NCI-H128 (cell line): ENCODE results near the gene PRPF18.

Experiments used
- DNase-seq: peaks from one replicate; lab custom pipeline; 2025; ENCODE audit not compliant: unreplicated experiment; lab: John Stamatoyannopoulos, UW

The PRPF18 gene

DNA sequence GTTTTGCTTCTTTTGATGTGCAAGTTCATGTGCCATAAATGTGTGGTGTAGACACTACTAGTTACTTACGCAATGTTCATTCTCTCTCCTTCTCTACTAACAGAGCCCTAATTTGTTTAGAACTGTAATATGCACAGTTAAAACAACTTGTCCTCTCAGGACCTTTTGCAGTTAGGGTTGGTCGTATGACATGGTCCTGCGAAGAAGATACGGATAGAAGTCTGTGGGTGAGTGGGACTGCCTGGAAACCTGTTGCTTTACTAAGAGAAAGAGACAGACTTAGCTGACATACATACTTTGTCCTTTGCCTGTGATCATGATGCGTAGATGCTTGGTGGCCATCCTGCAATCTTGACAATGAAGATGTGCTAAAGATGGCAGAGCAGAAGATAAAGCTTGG is 51.1 kb downstream of the PRPF18 start:
- DNase-seq, result no peak

GRCh38 chr10:13642293-13642692 is 55.5 kb downstream of the PRPF18 start:
- DNase-seq, result no peak

DNA sequence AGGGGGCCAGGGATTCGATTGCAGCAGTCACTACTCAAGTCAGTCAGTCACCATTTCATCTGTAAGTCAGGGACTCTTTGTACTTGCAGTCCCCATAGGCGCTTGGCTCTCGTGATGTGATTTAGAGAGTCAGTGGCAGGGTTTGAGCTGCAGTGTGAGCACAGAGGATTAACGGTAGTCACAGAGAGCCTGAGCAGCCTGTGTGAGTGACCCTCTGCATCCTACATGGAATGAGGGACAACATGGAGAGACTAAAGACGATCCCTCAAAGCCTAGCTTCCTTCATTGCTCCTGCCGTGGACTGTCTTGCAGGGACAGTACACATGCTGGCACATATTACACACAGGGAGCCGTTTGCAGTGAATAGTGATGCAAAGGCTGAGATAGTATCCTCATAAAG is 56.3 kb downstream of the PRPF18 start:
- DNase-seq, result no peak

GRCh38 chr10:13644866-13645265 is 58.1 kb downstream of the PRPF18 start:
- DNase-seq, result no peak

- DNase-seq, result no peak
Observed at GRCh38 chr10:13648425-13648824, 61.7 kb downstream of the PRPF18 start.

DNA sequence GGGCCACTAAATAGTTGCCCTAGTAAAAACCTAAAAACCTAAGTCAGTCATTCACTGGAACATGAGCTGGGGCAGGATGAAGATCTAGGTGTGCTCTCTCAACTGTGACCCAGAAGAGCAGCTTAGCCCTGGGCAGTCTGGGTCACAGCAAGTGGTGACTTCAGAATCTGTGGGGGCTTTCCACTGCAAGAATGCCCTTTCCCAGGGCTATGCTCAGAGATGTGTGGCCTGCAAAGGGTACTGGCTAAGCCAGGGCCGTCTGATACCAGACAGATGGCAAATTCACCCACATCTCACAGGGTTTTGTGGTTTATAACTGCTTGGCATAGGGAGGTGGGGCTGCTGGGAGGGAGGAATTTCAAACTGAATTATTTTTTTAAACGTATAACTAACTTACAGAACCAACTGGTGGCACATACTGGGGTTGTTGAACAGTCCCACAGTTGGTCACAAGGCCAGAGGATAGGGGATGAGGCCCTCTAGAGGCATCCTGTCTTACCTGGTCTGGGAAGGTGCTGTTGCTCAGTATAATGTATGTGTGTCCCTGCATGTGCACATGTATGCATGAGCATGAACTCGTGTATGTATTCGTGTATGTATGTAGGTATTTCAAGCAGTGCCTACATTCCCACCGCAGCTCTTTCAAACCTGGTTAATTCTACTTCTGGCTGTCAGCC is 63.2 kb downstream of the PRPF18 start:
- DNase-seq, result no peak

DNA sequence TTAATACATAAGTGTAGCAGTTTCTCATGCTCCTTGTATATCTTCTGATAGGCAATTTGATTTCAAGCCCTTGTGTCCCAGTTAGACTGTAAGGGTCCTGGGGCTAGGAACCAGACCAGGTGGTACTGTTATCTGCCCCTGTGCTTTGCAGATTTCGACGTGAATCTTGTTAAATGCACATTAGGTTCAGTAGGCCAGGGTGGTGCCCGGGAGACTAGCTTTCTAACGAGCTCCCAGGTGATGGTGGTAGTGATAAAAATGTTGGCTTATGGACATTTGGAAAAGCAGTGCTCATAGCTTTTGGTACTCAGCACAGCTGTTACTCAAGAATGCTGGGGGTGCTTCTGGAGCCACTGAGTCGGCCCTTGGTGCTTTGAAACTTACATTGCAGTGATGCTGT is 64.2 kb downstream of the PRPF18 start:
- DNase-seq, result no peak

DNA sequence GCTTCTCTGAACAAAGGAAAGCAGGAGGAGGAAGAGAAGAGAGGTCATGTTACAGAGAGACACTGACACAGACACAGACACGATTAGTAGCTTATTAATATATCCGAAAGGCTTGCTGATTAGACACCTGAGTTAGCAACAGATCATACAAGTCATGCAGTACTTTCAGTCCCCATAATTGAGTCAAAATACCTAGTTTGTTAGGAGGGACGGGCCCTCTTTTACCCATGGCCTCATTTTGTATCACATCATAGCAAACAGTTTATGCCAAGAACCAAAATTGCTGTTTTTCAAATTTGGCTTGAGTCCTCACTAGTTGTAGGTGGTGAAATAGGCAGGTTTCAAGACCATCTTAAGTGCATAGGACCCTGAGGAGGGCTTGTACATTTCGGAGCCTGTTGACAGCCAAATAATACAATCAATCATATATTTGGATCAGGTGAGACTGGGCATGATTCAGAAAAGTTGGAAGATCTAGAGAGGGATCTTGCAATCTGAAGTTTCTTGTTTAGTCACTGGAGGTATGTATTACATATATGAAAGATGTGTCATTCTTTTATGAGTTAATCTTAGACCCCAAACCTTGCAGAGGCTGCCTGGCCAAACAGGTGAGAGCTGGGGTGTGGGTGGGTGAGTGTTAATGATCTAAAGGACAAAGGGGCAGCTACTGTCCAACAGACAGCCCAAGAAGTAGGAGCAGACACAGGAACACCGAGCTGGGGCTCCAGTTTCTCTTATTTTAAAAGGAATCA is 65.4 kb downstream of the PRPF18 start:
- no peak for DNase-seq

GRCh38 chr10:13652860-13653259 is 66.1 kb downstream of the PRPF18 start:
- DNase-seq, result no peak

DNA sequence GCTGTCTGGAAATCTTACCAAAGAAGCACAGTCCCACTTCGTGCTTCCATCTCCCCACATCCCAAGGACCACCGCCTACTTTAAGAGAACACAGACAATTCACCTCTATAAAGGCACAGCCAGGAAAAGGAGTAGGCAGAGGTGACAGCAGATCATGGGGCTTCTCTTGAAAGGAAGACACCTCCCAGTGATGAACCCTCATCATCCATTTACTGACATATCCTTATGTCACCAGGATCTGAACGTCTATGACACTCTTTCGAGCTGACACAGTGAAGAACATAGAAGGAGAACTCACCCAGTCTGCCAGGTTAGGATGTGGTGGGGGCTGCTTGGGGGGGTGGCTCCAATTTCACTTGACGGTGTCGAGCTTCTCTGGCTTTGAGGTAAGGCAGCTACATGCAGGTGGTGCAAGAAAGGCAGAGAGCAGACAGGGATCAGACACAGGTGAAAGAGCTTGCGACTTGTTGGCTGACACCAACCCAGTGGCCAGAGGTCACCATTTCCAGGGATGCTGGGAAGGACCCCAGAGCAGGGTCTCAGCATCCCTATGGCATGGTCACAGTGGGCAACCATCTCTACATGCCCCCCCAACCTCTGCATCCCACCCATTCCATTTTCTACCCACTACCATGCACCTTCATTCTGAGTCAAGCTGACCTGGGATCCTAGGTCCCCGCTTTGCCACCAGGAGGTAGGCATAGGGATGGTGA is 67.5 kb downstream of the PRPF18 start:
- no peak for DNase-seq

- DNase-seq, result no peak
Observed at GRCh38 chr10:13654846-13655245, 68.1 kb downstream of the PRPF18 start.

DNA sequence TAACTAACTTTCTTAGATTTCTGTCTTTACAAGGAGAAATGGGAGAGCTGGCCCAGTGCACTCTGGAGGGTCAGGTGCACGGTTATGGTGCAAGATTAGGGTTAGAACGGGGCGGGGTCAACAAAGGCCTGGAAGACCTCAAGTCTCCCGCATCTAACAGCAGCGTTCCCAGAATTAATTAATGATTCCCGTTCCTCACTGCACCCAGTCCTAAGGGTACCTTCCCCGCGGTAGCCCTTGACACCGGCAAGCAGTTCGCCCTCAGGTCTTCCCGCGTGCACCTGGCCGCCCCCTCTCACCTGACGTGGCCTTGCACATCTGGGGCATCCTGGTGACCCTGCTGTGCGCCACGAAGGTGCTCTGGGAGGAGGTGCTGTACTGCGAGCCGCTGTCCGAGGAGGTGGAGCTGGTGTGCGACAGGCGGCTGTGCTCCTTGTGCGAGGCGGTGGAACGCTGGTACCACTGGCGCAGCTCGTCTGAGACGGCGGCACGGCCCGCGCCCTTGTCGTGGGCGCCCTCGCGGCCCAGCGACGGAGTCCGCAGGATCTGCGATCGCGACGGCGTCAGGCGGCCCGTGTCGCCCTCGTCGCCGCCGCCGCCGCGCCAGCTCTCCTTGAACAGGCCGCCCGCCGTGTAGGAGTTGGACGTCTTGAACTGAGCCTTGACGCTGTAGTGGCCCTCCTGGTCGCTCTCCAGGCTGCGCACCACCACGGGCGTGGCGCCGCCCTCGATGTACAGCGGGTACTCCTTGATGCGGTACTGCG is 69.8 kb downstream of the PRPF18 start:
- no peak for DNase-seq

GRCh38 chr10:13657101-13657680 is 70.4 kb downstream of the PRPF18 start:
- no peak for DNase-seq

DNA sequence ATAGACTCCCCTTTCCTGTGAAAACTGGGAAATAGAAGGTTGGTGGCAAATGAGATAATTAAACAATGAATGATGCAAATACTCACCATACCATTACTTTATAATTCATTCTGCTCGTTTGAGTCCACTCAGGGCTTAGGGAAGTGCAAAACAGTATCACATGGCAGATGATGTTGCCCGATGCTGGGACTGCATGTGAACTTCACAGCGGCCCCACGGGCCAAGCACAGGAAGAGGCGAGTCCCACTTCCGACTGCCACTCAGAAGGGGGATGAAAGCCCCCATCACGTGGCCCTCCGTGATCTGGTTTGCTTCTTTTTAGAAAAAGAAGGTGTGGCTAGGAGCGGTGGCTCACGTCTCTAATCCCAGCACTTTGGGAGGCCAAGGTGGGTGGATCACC is 71.5 kb downstream of the PRPF18 start:
- DNase-seq, result no peak

DNA sequence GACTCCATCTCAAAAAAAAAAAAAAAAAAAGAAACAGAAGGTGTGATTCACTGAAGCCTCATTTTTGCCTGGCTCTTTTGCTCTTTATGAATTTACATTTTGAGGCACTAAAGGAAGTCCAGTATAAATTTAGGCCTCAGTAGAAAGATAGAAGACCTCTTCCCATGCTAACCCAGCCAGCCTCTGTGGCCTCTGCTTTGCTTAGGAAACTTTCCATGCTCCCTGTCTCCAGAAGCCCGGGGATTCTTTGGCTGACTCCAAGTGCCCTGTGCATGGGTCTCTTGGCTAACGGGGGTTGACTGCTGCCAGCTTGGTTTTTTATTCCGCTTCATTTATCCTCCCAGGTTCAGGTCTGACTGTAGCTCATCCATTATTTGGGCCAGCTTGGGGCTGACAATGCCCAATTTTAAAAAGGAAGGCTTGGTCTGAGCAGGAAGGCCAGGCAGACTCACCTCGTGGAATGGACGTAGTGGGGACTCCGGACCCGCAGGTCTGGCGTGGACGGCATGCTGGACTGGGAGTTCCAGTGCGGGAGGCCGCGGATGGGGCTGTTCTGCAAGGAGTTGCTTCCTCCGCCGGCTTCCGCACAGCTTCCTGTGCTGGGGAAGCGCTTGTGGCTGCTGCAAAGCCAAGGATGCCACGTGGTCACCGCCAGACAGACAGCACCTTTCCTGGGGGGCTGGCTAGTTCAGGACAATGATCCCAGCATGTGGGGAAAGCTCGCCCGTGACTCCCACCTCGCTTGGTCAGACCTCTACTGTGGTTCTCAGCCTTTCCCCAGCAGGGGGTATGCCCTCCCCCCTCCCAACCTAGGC is 72.3 kb downstream of the PRPF18 start:
- DNase-seq, result no peak

DNA sequence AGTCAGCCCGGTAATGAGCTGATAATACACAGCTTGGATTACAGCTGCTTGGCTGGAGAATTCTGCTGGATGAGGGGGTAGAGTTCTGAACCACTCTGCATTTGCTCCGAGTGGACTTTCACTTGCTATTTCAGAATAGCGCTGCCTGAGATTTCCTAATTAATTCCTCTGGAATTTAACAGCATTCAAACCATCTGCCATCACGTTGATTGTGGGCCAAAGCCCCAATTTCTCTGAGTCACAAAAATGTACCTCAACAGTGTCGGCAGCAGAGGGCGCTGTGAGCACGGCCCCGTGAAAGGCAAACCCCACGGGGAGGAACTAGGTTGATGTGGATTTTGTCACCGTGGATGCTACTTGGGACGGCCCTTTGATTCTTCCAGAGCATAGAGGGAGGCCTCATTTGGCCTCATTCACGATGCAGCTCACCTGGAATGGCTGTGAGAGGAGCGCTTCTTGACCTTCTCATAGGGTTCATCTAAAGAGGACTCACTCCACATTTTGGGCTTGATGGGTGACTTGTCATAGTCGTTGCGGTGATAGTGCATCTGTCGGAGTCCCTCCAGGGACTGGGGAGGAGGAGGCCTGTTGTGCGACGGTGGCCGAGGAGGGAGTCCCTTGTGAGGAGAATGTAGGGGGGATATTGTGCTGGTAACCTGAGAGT is 73.3 kb downstream of the PRPF18 start:
- no peak for DNase-seq

DNA sequence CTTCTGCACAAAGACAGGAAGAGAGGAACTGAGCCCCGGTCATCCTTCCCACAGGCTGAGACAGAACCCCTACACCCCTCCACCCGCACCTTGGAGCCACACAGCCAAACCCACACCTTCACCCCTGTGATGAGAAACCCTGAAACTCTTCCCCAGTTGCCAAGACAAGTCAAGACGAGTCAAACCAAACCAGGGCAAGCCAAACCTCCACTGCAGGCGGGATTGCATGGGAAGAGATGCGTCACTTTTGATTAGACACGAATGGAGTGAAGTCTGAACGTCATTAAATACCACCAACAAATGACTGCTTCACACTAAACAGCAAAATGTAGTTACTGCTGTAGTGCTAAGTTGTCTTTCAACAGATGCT is 73.8 kb downstream of the PRPF18 start:
- no peak for DNase-seq

DNA sequence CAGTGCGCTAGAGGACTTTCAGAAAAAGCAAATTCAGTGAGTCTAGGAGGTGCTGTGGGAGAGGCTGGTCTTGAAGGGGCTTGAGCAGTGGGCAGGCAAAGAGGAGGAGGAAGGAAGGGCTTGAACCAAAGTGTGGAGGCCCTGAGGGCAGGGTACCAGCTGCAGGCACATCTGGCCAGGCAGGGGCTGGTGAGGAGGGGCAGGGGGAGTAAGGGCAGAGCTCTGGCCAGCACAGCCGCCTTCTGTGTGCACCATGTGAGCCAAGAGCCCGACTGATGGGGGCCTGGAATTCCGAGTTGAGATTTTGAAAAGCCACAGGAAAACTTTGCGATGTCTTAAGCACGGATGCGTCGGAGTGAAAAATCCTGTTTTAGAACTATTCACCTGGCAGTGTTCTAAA is 74.5 kb downstream of the PRPF18 start:
- no peak for DNase-seq

DNA sequence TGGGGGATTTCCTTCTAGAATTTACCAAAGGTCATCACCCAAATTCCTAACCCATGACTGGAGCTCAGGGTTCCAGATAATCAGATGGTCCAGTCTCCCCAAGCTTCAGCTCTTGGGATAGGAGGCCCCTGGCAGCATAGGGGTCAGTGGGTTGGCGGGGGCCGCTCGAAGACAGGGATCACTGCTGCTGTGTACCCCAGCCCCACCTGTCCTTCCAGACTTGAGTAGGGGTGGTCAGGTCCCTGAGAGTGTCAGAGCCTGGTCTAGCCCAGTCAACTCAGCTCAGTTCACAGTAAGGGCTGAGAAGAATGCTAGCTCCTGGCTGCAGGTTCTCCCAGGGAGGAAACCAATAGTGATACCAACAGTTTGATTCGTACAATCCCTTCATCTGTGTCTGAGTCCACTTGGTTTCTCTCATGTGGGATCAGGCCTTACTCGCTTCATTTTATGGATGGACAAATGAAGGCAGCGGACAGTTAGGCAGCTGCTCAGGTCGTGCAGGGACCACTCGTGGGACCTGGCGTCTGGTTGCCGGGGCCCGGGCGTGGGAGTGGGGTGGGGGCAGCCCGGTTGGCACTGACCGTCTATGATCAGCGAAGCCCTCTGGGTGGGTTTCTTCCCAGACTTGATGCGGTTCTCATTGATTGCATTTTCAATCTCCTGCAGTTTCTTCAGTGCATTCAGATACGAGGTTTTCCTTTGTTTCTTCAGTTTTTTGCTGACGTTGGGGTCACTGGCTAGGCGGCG is 78.9 kb downstream of the PRPF18 start:
- DNase-seq, result no peak
